B cell (primary cell): ENCODE results near the gene SMAGP.
"Not testable (repeated sequence)": the region's sequence is repeated elsewhere in the genome, so short reads cannot be mapped to it uniquely, and the experiment has no call there.

Experiments used
- CTCF ChIP-seq: fragments of 200-600 bp; IDR thresholded peaks from one replicate; pipeline ENCODE4 v1.8.0; 2022; ENCODE audit warnings: antibody characterized with exemption, mild to moderate bottlenecking
- EZH2 ChIP-seq: IDR thresholded peaks from 2 replicates; pipeline ENCODE4 v1.6.1; 2012; ENCODE audit warnings: borderline replicate concordance, low read depth, mild to moderate bottlenecking, moderate library complexity, low read length; ENCODE audit not compliant: insufficient read depth, poor library complexity, severe bottlenecking

GRCh38 chr12:51300768-51301167 is 30.6 kb upstream of the SMAGP start:
- TF ChIP-seq CTCF, EZH2: not testable (repeated sequence)
